HepG2 (cell line): ENCODE measurements around the gene CSNK1G3.

Experiments used
- CC2D1A ChIP-seq: sonication (generic); formaldehyde crosslinking; IDR thresholded peaks from 2 replicates; pipeline ENCODE4 v1.8.1; 2023; ENCODE audit warnings: mild to moderate bottlenecking, missing genetic modification reagents
- ZNF446 ChIP-seq: sonication (generic); formaldehyde crosslinking; IDR thresholded peaks from 2 replicates; pipeline ENCODE4 v1.5.0; 2020; ENCODE audit warnings: mild to moderate bottlenecking, missing genetic modification reagents
- ZNF562 ChIP-seq: sonication (generic); formaldehyde crosslinking; IDR thresholded peaks from 2 replicates; pipeline ENCODE4 v1.8.0; 2022; ENCODE audit warnings: missing genetic modification reagents, borderline replicate concordance
- ZNF564 ChIP-seq: sonication (generic); formaldehyde crosslinking; IDR thresholded peaks from 2 replicates; pipeline ENCODE4 v1.8.1; 2023; ENCODE audit warnings: mild to moderate bottlenecking, missing genetic modification reagents
- TF ChIP-seq, protein P1 (sequence below): sonication (generic); formaldehyde crosslinking; IDR thresholded peaks from 2 replicates; pipeline ENCODE4 v1.5.0; 2020; ENCODE audit warnings: mild to moderate bottlenecking, missing genetic modification reagents, moderate library complexity
- TF ChIP-seq, protein P2 (sequence below): sonication (generic); formaldehyde crosslinking; IDR thresholded peaks from 2 replicates; pipeline ENCODE4 v1.8.1; 2022; ENCODE audit warnings: mild to moderate bottlenecking, missing genetic modification reagents
- TF ChIP-seq, protein P3 (sequence below): sonication (generic); formaldehyde crosslinking; IDR thresholded peaks from 2 replicates; pipeline ENCODE4 v1.8.1; 2023; ENCODE audit warnings: missing genetic modification reagents, mild to moderate bottlenecking, borderline replicate concordance

DNA sequence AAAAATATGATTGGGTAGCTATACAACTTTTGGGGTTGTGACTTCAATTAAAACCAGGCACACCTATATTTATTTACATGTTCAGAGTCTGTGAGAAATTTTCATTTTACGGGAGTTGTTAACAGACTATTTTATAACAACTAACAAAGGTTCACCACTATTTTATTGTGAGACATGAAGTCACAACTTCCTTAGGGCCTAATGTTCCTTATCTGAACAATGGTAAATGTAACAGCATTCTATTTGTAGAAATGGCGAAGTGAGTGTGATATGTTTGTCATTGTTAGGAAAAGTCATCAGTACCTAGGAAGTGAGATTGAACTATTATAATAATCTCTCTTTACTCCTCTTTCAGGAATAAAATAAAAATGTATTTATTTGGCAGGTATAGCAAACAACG is 67.4 kb downstream of the CSNK1G3 start:
- no peak for TF ChIP-seq ZNF562
- TF ChIP-seq, protein P1, sequence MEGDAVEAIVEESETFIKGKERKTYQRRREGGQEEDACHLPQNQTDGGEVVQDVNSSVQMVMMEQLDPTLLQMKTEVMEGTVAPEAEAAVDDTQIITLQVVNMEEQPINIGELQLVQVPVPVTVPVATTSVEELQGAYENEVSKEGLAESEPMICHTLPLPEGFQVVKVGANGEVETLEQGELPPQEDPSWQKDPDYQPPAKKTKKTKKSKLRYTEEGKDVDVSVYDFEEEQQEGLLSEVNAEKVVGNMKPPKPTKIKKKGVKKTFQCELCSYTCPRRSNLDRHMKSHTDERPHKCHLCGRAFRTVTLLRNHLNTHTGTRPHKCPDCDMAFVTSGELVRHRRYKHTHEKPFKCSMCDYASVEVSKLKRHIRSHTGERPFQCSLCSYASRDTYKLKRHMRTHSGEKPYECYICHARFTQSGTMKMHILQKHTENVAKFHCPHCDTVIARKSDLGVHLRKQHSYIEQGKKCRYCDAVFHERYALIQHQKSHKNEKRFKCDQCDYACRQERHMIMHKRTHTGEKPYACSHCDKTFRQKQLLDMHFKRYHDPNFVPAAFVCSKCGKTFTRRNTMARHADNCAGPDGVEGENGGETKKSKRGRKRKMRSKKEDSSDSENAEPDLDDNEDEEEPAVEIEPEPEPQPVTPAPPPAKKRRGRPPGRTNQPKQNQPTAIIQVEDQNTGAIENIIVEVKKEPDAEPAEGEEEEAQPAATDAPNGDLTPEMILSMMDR (CRISPR knock-in tag): no peak
- TF ChIP-seq CC2D1A (CRISPR knock-in tag): no peak
- TF ChIP-seq, protein P2, sequence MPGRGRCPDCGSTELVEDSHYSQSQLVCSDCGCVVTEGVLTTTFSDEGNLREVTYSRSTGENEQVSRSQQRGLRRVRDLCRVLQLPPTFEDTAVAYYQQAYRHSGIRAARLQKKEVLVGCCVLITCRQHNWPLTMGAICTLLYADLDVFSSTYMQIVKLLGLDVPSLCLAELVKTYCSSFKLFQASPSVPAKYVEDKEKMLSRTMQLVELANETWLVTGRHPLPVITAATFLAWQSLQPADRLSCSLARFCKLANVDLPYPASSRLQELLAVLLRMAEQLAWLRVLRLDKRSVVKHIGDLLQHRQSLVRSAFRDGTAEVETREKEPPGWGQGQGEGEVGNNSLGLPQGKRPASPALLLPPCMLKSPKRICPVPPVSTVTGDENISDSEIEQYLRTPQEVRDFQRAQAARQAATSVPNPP (CRISPR knock-in tag): no peak
- TF ChIP-seq, protein P3, sequence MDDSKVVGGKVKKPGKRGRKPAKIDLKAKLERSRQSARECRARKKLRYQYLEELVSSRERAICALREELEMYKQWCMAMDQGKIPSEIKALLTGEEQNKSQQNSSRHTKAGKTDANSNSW (CRISPR knock-in tag): no peak
- TF ChIP-seq ZNF446: no peak
- no peak for TF ChIP-seq ZNF564 (CRISPR knock-in tag)
